Skeletal muscle satellite cell (primary cell): ENCODE measurements around the gene NEUROG2.
A peak's percentile ranks its signal among the peaks of the same experiment; 100 is the strongest.
"Not testable (repeated sequence)": the region's sequence is repeated elsewhere in the genome, so short reads cannot be mapped to it uniquely, and the experiment has no call there.

Experiments used
- H3K27me3 ChIP-seq: 2 replicates; pipeline ENCODE4 v1.7.0; 2013; ENCODE audit warnings: low read length; ENCODE audit not compliant: control insufficient read depth, insufficient read depth
- H3K36me3 ChIP-seq: 2 replicates; pipeline ENCODE4 v1.7.0; 2013; ENCODE audit warnings: mild to moderate bottlenecking, control low read depth, low read length; ENCODE audit not compliant: insufficient read depth
- H3K4me1 ChIP-seq: 2 replicates; pipeline ENCODE4 v1.7.0; 2013; ENCODE audit warnings: low read length; ENCODE audit not compliant: control insufficient read depth, insufficient read depth
- H3K4me2 ChIP-seq: 2 replicates; pipeline ENCODE4 v1.7.0; 2013; ENCODE audit warnings: mild to moderate bottlenecking, low read length
- H3K4me3 ChIP-seq: 2 replicates; pipeline ENCODE4 v1.7.0; 2013; ENCODE audit warnings: low read length
- H3K9ac ChIP-seq: 2 replicates; pipeline ENCODE4 v1.7.0; 2013; ENCODE audit warnings: mild to moderate bottlenecking, low read depth, low read length, moderate library complexity
- H3K9me3 ChIP-seq: replicated peaks from 2 replicates; pipeline ENCODE4 v1.7.0; 2013; ENCODE audit warnings: mild to moderate bottlenecking, control low read depth, low read length

NEUROG2 gene

GRCh38 chr4:112510291-112511092, 5.5 kb downstream of the NEUROG2 start:
- Histone ChIP-seq H3K27me3 (peaks cover 83% of the 10 kb centered on the region), H3K9ac (no peak overlapping the region), H3K4me3 (peak overlapping the region; percentile 28)

GRCh38 chr4:112509243-112510141, 6.5 kb downstream of the NEUROG2 start:
- H3K4me1 ChIP-seq = peaks cover 10% of the 10 kb centered on the region
- H3K4me3 ChIP-seq = peak overlapping the region; percentile 28
- peak overlapping the region; percentile 81 for H3K4me2 ChIP-seq
- H3K9ac ChIP-seq = no peak overlapping the region
- no peaks in the 10 kb centered on the region for H3K9me3 ChIP-seq
- H3K36me3 ChIP-seq = no peaks in the 10 kb centered on the region
- peaks cover 79% of the 10 kb centered on the region for H3K27me3 ChIP-seq

More at GRCh38 chr4:112510291-112511092, 5.5 kb downstream of the NEUROG2 start:
- H3K36me3 ChIP-seq = no peaks in the 10 kb centered on the region
- peak overlapping the region; percentile 81 for H3K4me2 ChIP-seq
- no peaks in the 10 kb centered on the region for H3K9me3 ChIP-seq
- peaks cover 20% of the 10 kb centered on the region for H3K4me1 ChIP-seq

DNA sequence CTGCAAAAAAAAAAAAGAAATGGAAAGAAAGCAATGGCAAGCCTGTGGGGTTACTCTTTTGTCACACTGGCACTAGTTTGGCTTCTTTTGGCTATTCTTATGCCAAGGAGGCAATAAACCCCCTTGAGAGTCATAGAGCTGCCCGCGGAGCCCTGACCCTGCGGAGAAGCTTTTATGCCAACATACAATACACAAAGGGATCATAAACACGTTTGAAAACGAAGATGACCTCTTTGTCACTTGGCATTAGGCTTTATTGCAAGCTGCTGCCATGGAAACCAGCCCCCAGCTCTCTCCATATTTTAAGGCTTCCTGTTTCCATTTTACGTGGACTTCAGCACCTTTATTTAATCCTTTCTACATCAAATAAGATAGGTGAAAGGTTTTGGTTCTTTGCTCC, 7.6 kb downstream of the NEUROG2 start:
- Histone ChIP-seq H3K4me3 (no peak overlapping the region), H3K4me2 (no peak overlapping the region), H3K9ac (no peak overlapping the region), H3K9me3 (no peaks in the 10 kb centered on the region), H3K36me3 (no peaks in the 10 kb centered on the region), H3K27me3 (peaks cover 79% of the 10 kb centered on the region), H3K4me1 (peaks cover 10% of the 10 kb centered on the region)

DNA sequence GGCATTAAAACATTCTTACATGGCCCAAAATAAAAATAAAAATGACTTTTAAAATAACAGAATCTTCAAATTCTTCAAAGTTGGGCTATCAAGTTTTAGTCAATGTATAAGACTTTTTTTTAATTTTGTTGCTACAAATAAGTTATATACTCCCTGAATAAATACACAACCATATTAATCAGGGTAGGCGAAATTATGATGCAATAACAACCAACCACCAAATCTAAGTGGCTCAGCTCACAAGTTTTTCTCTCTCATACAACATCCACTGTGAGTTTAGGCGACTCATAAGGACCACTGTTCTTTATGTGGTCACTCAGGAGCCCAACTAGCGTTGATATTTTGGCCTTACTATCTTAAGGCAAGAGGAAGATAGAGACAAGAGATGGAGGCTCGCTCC, 11.2 kb downstream of the NEUROG2 start:
- Histone ChIP-seq H3K36me3 (no peaks in the 10 kb centered on the region), H3K27me3 (peaks cover 66% of the 10 kb centered on the region), H3K9me3 (no peaks in the 10 kb centered on the region), H3K4me3 (no peak overlapping the region), H3K4me1 (peaks cover 5% of the 10 kb centered on the region), H3K4me2 (no peak overlapping the region), H3K9ac (no peak overlapping the region)

DNA sequence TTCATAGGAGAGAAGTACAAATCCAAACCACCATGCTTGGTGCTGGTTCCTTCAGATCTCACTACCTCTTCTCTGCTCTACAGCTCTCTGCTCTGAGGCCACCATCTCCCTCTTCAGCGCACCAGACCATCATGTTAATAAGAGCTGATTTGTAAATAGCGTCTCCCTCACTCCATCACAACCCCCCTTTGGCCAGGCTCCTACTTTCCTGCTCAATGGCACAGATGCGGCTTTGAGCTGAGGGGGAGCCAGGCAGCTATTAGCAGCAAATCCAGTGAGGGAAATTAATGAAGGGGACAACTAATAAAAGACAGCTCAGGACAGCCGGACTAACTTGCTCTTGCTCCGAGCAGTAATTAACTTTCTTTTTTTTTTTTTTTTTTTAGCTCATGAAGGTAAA, 13.1 kb downstream of the NEUROG2 start:
- Histone ChIP-seq H3K9ac (no peak overlapping the region), H3K4me1 (no peaks in the 10 kb centered on the region), H3K27me3 (peaks cover 47% of the 10 kb centered on the region)

DNA sequence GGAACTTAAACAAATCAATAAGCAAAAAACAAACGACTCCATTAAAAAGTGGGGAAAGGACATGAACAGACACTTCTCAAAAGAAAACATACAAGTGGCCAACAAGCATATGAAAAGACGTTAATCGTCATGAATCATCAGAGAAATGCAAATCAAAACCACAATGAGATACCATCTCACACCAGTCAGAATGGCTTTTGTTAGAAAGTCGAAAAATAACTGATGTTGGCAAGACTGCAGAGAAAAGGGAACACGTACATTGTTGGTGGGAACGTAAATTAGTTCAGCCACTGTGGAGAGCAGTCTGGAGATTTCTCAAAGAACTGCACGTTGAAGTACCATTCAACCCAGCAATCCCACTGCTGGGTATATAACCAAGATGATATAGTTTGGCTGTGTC, 23.7 kb downstream of the NEUROG2 start:
- Histone ChIP-seq H3K4me3 (no peak overlapping the region), H3K4me2 (no peak overlapping the region), H3K4me1 (no peaks in the 10 kb centered on the region), H3K27me3 (peaks cover 7% of the 10 kb centered on the region), H3K9me3 (no peaks in the 10 kb centered on the region), H3K9ac (no peak overlapping the region), H3K36me3 (no peaks in the 10 kb centered on the region)

More for the DNA sequence above, 13.1 kb downstream of the NEUROG2 start:
- H3K36me3 ChIP-seq = no peaks in the 10 kb centered on the region
- no peak overlapping the region for H3K4me2 ChIP-seq
- no peaks in the 10 kb centered on the region for H3K9me3 ChIP-seq
- no peak overlapping the region for H3K4me3 ChIP-seq

DNA sequence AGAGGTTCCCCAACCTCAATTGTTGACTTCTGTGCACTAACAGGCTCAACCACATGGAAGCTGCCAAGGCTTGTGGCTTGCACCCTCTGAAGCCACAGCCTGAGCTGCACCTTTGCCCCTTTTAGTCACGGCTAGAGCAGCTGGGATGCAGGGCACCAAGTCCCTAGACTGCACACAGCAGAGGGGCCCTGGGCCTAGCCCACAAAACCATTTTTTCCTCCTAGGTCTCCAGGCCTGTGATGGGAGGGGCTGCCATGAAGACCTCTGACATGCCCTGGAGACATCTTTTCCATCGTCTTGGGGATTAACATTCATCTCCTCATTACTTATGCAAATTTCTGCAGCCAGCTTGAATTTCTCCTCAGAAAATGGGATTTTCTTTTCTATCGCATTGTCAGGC, 25.2 kb downstream of the NEUROG2 start:
- H3K36me3 ChIP-seq, H3K4me3 ChIP-seq, H3K9ac ChIP-seq, H3K9me3 ChIP-seq, H3K4me1 ChIP-seq, H3K4me2 ChIP-seq: not testable (repeated sequence)
- peaks cover 15% of the 10 kb centered on the region for H3K27me3 ChIP-seq

- Histone ChIP-seq H3K4me2 (no peak overlapping the region), H3K9ac (no peak overlapping the region), H3K27me3 (peaks cover 16% of the 10 kb centered on the region), H3K36me3 (no peaks in the 10 kb centered on the region), H3K9me3 (no peaks in the 10 kb centered on the region), H3K4me1 (no peaks in the 10 kb centered on the region), H3K4me3 (no peak overlapping the region)
These were observed 30.1 kb downstream of the NEUROG2 start for GRCh38 chr4:112485930-112486329.

GRCh38 chr4:112473985-112474384, 42.0 kb downstream of the NEUROG2 start:
- Histone ChIP-seq H3K9ac (no peak overlapping the region), H3K27me3 (no peaks in the 10 kb centered on the region), H3K4me3 (no peak overlapping the region), H3K36me3 (no peaks in the 10 kb centered on the region), H3K4me1 (no peaks in the 10 kb centered on the region), H3K9me3 (no peaks in the 10 kb centered on the region), H3K4me2 (no peak overlapping the region)

DNA sequence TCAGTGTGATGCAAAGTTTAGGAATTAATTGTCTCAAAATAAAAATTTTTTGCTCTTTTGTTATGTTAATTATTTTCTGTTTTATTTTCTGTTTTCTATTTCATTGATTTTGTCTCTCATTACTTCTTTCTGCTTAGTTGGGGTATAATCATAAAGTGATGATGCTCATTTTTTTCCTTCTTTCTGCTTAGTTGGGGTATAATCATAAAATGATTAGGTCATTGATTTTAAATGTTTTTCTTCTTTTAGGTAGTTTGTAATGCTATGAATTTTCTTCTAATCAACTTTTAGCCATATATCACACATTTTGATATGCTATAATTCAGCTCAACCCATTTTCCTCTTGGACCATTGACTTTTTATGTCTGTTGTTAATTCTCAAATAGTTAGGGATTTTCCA, 43.7 kb downstream of the NEUROG2 start:
- H3K9me3 ChIP-seq = no peaks in the 10 kb centered on the region
- H3K4me2 ChIP-seq = no peak overlapping the region
- H3K9ac ChIP-seq = no peak overlapping the region
- no peaks in the 10 kb centered on the region for H3K27me3 ChIP-seq
- H3K4me1 ChIP-seq = no peaks in the 10 kb centered on the region
- no peak overlapping the region for H3K4me3 ChIP-seq
- no peaks in the 10 kb centered on the region for H3K36me3 ChIP-seq
